ENCODE results near the gene ARPC1B.
"Not testable (repeated sequence)": the region's sequence is repeated elsewhere in the genome, so short reads cannot be mapped to it uniquely, and the experiment has no call there.

ARPC1B gene

GRCh38 chr7:99340659-99341058, 33.9 kb upstream of the ARPC1B start:
- no peak overlapping the region for H2BK15ac ChIP-seq (ENCODE audit: low read depth, poor library complexity, severe bottlenecking)
- no peak overlapping the region for H3K27ac ChIP-seq (ENCODE audit: low read length, poor library complexity, severe bottlenecking)
- H3K4ac ChIP-seq (ENCODE audit: low read depth in 1 of 2, low read length in 2 of 2), result no peak overlapping the region
- peaks cover 1% of the 10 kb centered on the region for H3K4me1 ChIP-seq (ENCODE audit: control insufficient read depth, insufficient read depth, low read depth, low read length)
- H4K91ac ChIP-seq (ENCODE audit: low read length), result no peak overlapping the region
- no peaks in the 10 kb centered on the region for H3K9me3 ChIP-seq (ENCODE audit: control insufficient read depth, low read length)
- H3K9ac ChIP-seq (ENCODE audit: low read length), result no peak overlapping the region
- no peak overlapping the region for H2AK5ac ChIP-seq (ENCODE audit: low read length, severe bottlenecking)
- peaks cover 33 to 84% of the 10 kb centered on the region in 2 experiments for H3K36me3 ChIP-seq (ENCODE audit: control insufficient read depth in 1 of 2, insufficient read depth in 2 of 2, low read depth in 1 of 2, low read length in 2 of 2)
- peaks cover 18% of the 10 kb centered on the region for H3K79me1 ChIP-seq (replicated peaks; ENCODE audit: low read length, poor library complexity, severe bottlenecking)
- H3K4me2 ChIP-seq (ENCODE audit: low read length, poor library complexity, severe bottlenecking), result no peak overlapping the region
- H2BK12ac ChIP-seq (ENCODE audit: low read length in 2 of 2), result no peak overlapping the region
- no peak overlapping the region for H4K8ac ChIP-seq (ENCODE audit: low read length)
- no peak overlapping the region for H2BK120ac ChIP-seq (ENCODE audit: low read depth, low read length)
- DNase-seq, result peak; percentile 18
- no peaks in the 10 kb centered on the region for H3K27me3 ChIP-seq (ENCODE audit: control insufficient read depth in 1 of 2, insufficient read depth in 1 of 2, low read length in 2 of 2)
- no peak overlapping the region for H3K23ac ChIP-seq (ENCODE audit: low read length in 2 of 2)
- no peak overlapping the region for H2AFZ ChIP-seq (ENCODE audit: low read depth, low read length)
- H2BK5ac ChIP-seq (ENCODE audit: low read depth, low read length, poor library complexity, severe bottlenecking), result no peak overlapping the region
- H3K4me3 ChIP-seq (ENCODE audit: insufficient read depth in 1 of 2, low read depth in 1 of 2, low read length in 2 of 2), result no peak overlapping the region
- WGBS, result 91% methylated on average over 3 of the region's 3 CpGs
- no peak overlapping the region for H3K14ac ChIP-seq (ENCODE audit: low read length in 2 of 2)
- H3K18ac ChIP-seq (ENCODE audit: low read depth in 1 of 2, low read length in 2 of 2), result no peak overlapping the region

GRCh38 chr7:99344061-99344647, 30.4 kb upstream of the ARPC1B start:
- Histone ChIP-seq H4K91ac (ENCODE audit: low read length) (no peak overlapping the region), H3K27me3 (ENCODE audit: control insufficient read depth in 1 of 2, insufficient read depth in 1 of 2, low read length in 2 of 2) (no peaks in the 10 kb centered on the region), H2BK5ac (ENCODE audit: low read depth, low read length, poor library complexity, severe bottlenecking) (no peak overlapping the region), H3K79me1 (replicated peaks; ENCODE audit: low read length, poor library complexity, severe bottlenecking) (peaks cover 17% of the 10 kb centered on the region), H3K4me2 (ENCODE audit: low read length, poor library complexity, severe bottlenecking) (no peak overlapping the region), H3K14ac (ENCODE audit: low read length in 2 of 2) (no peak overlapping the region), H2BK120ac (ENCODE audit: low read depth, low read length) (no peak overlapping the region), H3K4me1 (ENCODE audit: control insufficient read depth, insufficient read depth, low read depth, low read length) (peaks cover 1% of the 10 kb centered on the region), H2BK12ac (ENCODE audit: low read length in 2 of 2) (peak overlapping the region in 1 of 2 experiments; percentile 42), H2BK15ac (ENCODE audit: low read depth, poor library complexity, severe bottlenecking) (no peak overlapping the region), H2AK5ac (ENCODE audit: low read length, severe bottlenecking) (no peak overlapping the region), H3K9ac (ENCODE audit: low read length) (no peak overlapping the region), H2AFZ (ENCODE audit: low read depth, low read length) (no peak overlapping the region), H3K18ac (ENCODE audit: low read depth in 1 of 2, low read length in 2 of 2) (no peak overlapping the region), H3K23ac (ENCODE audit: low read length in 2 of 2) (no peak overlapping the region), H3K4me3 (ENCODE audit: insufficient read depth in 1 of 2, low read depth in 1 of 2, low read length in 2 of 2) (no peak overlapping the region), H3K9me3 (ENCODE audit: control insufficient read depth, low read length) (no peaks in the 10 kb centered on the region), H3K27ac (ENCODE audit: low read length, poor library complexity, severe bottlenecking) (no peak overlapping the region), H3K36me3 (ENCODE audit: control insufficient read depth in 1 of 2, insufficient read depth in 2 of 2, low read depth in 1 of 2, low read length in 2 of 2) (peaks cover 34 to 85% of the 10 kb centered on the region in 2 experiments), H3K4ac (ENCODE audit: low read depth in 1 of 2, low read length in 2 of 2) (peak overlapping the region in 1 of 2 experiments; percentile 37), H4K8ac (ENCODE audit: low read length) (no peak overlapping the region)
- no peak for DNase-seq
- WGBS, result 98% methylated on average over 12 of the region's 13 CpGs

- H2BK12ac ChIP-seq (ENCODE audit: low read length in 2 of 2); H3K4me3 ChIP-seq (ENCODE audit: insufficient read depth in 1 of 2, low read depth in 1 of 2, low read length in 2 of 2); H2AK5ac ChIP-seq (ENCODE audit: low read length, severe bottlenecking); H3K27me3 ChIP-seq (ENCODE audit: control insufficient read depth in 1 of 2, insufficient read depth in 1 of 2, low read length in 2 of 2); H2BK5ac ChIP-seq (ENCODE audit: low read depth, low read length, poor library complexity, severe bottlenecking); H3K4me1 ChIP-seq (ENCODE audit: control insufficient read depth, insufficient read depth, low read depth, low read length); H3K4me2 ChIP-seq (ENCODE audit: low read length, poor library complexity, severe bottlenecking); H2BK120ac ChIP-seq (ENCODE audit: low read depth, low read length); H3K27ac ChIP-seq (ENCODE audit: low read length, poor library complexity, severe bottlenecking); H3K23ac ChIP-seq (ENCODE audit: low read length in 2 of 2); H3K18ac ChIP-seq (ENCODE audit: low read depth in 1 of 2, low read length in 2 of 2); H2BK15ac ChIP-seq (ENCODE audit: low read depth, poor library complexity, severe bottlenecking); DNase-seq; H4K8ac ChIP-seq (ENCODE audit: low read length); H3K9ac ChIP-seq (ENCODE audit: low read length); H3K4ac ChIP-seq (ENCODE audit: low read depth in 1 of 2, low read length in 2 of 2); H3K9me3 ChIP-seq (ENCODE audit: control insufficient read depth, low read length); H2AFZ ChIP-seq (ENCODE audit: low read depth, low read length); H3K14ac ChIP-seq (ENCODE audit: low read length in 2 of 2); H4K91ac ChIP-seq (ENCODE audit: low read length): not testable (repeated sequence)
- peaks cover 62 to 83% of the 10 kb centered on the region in 2 experiments for H3K36me3 ChIP-seq (ENCODE audit: control insufficient read depth in 1 of 2, insufficient read depth in 2 of 2, low read depth in 1 of 2, low read length in 2 of 2)
- WGBS, result 100% methylated on average over 3 of the region's 3 CpGs
- peaks cover 17% of the 10 kb centered on the region for H3K79me1 ChIP-seq (replicated peaks; ENCODE audit: low read length, poor library complexity, severe bottlenecking)
Observed at GRCh38 chr7:99350641-99351040, 23.9 kb upstream of the ARPC1B start.

- H2BK15ac ChIP-seq (ENCODE audit: low read depth, poor library complexity, severe bottlenecking), result no peak overlapping the region
- no peak overlapping the region for H3K4ac ChIP-seq (ENCODE audit: low read depth in 1 of 2, low read length in 2 of 2)
- no peak overlapping the region for H3K23ac ChIP-seq (ENCODE audit: low read length in 2 of 2)
- H3K14ac ChIP-seq (ENCODE audit: low read length in 2 of 2), result no peak overlapping the region
- peaks cover 60 to 79% of the 10 kb centered on the region in 2 experiments for H3K36me3 ChIP-seq (ENCODE audit: control insufficient read depth in 1 of 2, insufficient read depth in 2 of 2, low read depth in 1 of 2, low read length in 2 of 2)
- no peaks in the 10 kb centered on the region for H3K9me3 ChIP-seq (ENCODE audit: control insufficient read depth, low read length)
- 100% methylated on average over 4 of the region's 5 CpGs for WGBS
- DNase-seq, result no peak
- no peak overlapping the region for H3K18ac ChIP-seq (ENCODE audit: low read depth in 1 of 2, low read length in 2 of 2)
- H3K27me3 ChIP-seq (ENCODE audit: control insufficient read depth in 1 of 2, insufficient read depth in 1 of 2, low read length in 2 of 2), result no peaks in the 10 kb centered on the region
- H2AFZ ChIP-seq (ENCODE audit: low read depth, low read length), result no peak overlapping the region
- no peak overlapping the region for H2BK120ac ChIP-seq (ENCODE audit: low read depth, low read length)
- H3K79me1 ChIP-seq (replicated peaks; ENCODE audit: low read length, poor library complexity, severe bottlenecking), result peaks cover 13% of the 10 kb centered on the region
- H3K27ac ChIP-seq (ENCODE audit: low read length, poor library complexity, severe bottlenecking), result no peak overlapping the region
- no peak overlapping the region for H3K9ac ChIP-seq (ENCODE audit: low read length)
- no peaks in the 10 kb centered on the region for H3K4me1 ChIP-seq (ENCODE audit: control insufficient read depth, insufficient read depth, low read depth, low read length)
- H4K8ac ChIP-seq (ENCODE audit: low read length), result no peak overlapping the region
- H2BK5ac ChIP-seq (ENCODE audit: low read depth, low read length, poor library complexity, severe bottlenecking), result no peak overlapping the region
- H3K4me3 ChIP-seq (ENCODE audit: insufficient read depth in 1 of 2, low read depth in 1 of 2, low read length in 2 of 2), result no peak overlapping the region
- no peak overlapping the region for H3K4me2 ChIP-seq (ENCODE audit: low read length, poor library complexity, severe bottlenecking)
- H2AK5ac ChIP-seq (ENCODE audit: low read length, severe bottlenecking), result no peak overlapping the region
- no peak overlapping the region for H2BK12ac ChIP-seq (ENCODE audit: low read length in 2 of 2)
- H4K91ac ChIP-seq (ENCODE audit: low read length), result no peak overlapping the region
Observed at GRCh38 chr7:99352247-99352646, 22.3 kb upstream of the ARPC1B start.
